HEK293T (cell line): Measurements from ENCODE around the gene KLRK1.
"Not testable (repeated sequence)": the region's sequence is repeated elsewhere in the genome, so short reads cannot be mapped to it uniquely, and the experiment has no call there.

Experiments used
- CTBP1 ChIP-seq: fragments of 450-650 bp; IDR thresholded peaks from 2 replicates; pipeline ENCODE4 v1.6.1; 2016; ENCODE audit warnings: borderline replicate concordance
- FOXM1 ChIP-seq: fragments of 450-650 bp; IDR thresholded peaks from 2 replicates; pipeline ENCODE4 v1.6.1; 2017; ENCODE audit warnings: mild to moderate bottlenecking, borderline replicate concordance
- SP1 ChIP-seq: fragments of 450-650 bp; IDR thresholded peaks from 2 replicates; pipeline ENCODE4 v1.6.1; 2017

DNA sequence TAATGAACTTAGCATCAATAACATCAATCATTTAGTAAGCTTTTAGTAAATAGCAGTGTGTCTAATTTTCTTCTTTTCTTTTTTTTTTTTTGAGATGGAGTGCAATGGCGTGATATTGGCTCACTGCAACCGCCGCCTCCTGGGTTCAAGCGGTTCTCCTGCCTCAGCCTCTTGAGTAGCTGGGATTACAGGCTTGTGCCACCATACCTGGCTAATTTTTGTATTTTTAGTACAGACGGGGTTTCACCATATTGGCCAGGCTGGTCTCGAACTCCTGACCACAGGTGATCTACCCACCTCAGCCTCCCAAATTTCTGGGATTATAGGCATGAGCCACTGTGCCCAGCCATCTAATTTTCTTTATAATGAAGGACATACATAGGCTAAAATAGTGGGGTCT, 2.3 kb downstream of the KLRK1 start:
- TF ChIP-seq SP1, CTBP1, FOXM1: not testable (repeated sequence)
